HG02884 (cell line): ENCODE results near the gene ATP13A5.

Experiments
- ATAC-seq: cut with Tn5 transposase; IDR thresholded peaks from one replicate; pipeline ENCODE4 v1.9.1; 2021; ENCODE audit warnings: mild to moderate bottlenecking, moderate library complexity; ENCODE audit not compliant: unreplicated experiment

Gene ATP13A5

GRCh38 chr3:193346259-193346658 is 32.3 kb downstream of the ATP13A5 start:
- ATAC-seq: no peak

DNA sequence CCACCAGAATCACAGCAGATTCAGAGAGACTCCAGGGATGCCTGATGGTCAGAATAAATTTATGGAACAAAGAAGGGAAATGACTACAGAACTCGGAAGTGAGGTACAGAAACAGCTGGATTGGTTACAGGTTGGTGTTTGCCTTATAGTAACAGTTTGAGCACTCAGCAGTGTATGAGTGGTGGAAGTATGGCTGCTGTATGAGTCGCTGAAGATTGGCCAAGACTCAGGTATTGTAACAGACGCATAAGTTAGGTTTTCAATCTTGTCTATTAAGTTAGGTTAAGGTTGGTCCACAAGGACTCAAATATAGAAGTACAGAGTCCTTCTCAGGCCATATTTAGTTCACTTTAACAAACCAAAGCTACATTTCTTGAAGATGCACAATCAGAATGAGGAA is 33.1 kb downstream of the ATP13A5 start:
- no peak for ATAC-seq

DNA sequence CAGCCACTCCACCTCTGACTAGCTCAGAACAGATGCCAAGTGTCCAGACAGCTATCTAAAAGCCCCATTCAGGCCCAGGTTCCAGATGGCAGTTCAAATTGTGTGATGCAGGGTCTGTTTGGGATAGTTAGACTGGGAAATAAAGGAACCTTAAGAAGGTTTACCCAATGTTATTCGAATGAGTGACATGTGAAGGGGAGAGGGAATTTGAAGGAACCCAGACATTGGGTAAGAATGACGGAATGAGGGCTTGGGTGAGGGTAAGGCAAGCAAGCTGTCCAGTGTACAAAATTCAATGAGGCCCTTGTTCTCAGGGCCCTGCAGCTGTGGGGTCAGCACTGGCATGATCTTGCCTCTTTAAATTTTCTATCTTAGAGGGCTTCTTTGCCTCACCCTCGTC is 34.1 kb downstream of the ATP13A5 start:
- no peak for ATAC-seq

DNA sequence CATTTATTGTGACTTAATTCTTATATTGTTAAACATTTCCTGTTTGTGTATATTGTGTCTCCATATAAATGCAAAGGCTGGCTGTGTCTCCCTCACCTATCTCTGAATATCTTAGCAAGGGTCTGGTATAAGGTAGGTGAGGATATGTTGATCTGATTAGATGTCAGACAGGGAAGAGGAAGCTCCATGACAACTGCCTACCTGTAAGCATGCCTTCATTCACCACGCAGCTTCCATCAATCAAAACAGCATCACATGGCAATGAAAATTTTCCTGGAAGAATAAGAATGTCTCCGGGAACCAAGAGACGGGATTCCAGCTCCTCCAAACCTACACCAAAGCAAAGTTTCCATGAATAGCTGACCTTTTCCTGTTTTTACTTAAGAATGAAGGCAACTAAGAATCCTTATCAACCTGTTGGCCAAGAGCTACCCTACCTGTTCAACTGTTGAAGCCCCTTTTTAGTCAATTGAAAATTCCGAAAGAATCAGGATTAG is 34.8 kb downstream of the ATP13A5 start:
- ATAC-seq: no peak

- no peak for ATAC-seq
Observed at GRCh38 chr3:193342551-193342950, 36.0 kb downstream of the ATP13A5 start.

DNA sequence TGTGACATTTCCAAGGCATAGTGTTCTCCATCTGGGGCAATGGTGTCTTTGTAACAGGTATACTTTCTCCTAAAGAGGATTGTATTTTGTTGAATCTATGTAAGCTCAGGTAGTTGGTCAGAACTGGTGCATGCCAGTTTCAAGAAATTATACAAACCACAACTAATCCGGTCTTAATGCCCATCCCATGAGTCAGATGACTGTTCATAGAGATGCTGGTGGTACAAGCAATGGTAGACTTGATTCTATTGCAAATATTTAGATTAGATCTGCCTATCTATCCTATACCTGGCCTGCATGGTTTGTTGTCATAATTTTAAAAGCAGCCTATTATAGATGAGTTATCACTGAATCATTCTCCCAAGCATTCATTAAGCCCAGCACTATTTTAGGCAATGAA is 43.5 kb downstream of the ATP13A5 start:
- ATAC-seq: no peak

GRCh38 chr3:193333229-193333628 is 45.3 kb downstream of the ATP13A5 start:
- ATAC-seq: no peak

DNA sequence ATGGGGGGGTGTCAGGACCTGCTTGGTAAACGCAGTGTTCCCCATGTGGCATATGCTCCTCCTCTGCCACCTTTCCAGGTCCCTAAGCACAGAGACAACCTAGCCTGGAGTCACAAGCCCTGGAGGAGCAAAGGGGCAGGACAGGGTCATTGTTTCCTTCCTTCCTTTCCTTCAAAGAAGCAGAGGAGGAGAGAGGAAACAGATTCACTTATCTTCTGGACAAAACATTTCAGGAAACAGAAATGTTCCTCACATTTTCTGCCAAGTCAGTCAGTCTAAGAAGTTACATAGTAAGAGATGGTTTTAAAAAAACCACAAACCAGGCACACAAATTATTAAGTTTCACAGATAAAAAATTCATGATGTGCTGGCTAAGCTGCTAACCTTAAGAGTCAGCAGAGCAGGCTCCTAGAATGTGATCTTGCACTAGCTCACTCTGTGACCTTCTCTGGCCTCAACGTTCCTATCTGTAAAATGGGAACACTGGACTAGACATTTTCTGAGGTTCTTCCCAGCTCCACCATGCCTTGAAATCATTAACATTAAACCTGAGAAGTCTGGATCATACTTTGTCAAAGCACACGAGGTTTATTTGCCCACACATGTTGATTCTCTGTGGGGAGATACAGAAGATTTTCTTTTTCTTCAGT is 47.9 kb downstream of the ATP13A5 start:
- ATAC-seq: no peak

DNA sequence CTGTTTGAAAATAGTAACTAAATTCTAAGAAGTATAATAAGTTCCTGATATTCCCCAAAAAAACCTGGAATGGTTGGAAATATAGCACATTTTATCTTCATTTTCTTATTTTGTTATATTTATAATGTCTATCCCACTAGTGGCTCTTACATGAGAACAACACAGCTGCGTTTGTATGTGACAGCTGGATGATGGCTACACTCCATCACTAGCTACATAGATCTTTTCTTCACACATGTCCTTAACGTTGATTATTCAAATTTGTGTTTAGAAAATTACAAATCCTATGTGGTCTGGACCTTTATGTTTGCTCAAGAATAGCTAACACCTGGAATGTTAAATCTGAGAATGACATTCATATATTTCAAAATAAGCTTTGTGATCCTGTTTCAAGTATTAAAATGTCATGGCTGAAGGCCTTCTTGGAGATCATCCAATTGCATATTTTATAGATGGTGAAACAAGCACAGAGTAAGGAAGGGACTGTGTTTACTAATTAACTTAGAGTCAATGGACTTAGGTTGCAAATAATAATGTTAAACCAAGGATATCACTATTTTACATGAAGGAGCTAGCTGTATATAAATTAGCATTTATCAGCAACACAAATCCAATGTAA is 60.8 kb downstream of the ATP13A5 start:
- no peak for ATAC-seq

DNA sequence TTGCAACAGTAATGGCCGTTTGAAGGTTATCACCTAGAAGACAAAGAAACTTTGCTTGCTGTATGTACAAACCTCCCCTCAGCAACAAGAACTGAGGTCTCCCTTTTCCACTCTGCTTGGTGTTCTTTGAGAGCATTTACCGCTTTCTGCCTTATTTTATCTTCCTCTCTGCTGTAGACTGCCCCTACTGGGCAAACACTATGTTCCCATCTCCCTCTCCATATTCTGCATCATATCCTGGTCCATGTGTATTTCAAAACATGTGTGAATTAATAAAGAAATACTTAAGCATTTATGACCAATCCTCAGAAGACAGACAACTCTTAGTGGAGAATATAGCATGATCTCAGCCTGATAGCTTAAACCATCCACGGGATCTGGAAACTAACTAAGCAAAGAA is 64.4 kb downstream of the ATP13A5 start:
- no peak for ATAC-seq

- ATAC-seq: no peak
Observed at GRCh38 chr3:193313061-193313958, 65.2 kb downstream of the ATP13A5 start.

GRCh38 chr3:193310914-193311723 is 67.4 kb downstream of the ATP13A5 start:
- no peak for ATAC-seq

DNA sequence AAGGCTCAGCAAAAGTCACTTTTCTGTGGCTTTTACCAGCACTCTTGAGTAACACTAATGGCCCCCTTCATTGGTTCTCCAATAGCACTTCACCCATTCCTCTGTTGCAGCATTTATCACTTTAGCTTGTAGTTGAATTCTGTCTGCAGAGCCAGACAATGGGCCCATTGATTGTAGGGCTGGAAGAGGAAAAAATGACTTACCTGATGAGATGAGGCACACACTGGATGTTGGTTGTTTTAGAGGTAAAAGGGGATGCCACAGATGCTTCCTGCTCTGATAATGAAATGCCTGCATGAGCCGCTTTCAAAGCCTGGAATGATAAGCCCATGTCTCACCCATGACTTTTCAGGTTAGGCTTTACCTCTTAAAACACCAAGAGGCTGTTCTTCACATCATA is 73.2 kb downstream of the ATP13A5 start:
- no peak for ATAC-seq

GRCh38 chr3:193301433-193301832 is 77.1 kb downstream of the ATP13A5 start:
- no peak for ATAC-seq

- no peak for ATAC-seq
Observed at GRCh38 chr3:193297421-193297820, 81.1 kb downstream of the ATP13A5 start.

- ATAC-seq: no peak
Observed at GRCh38 chr3:193295985-193296384, 82.6 kb downstream of the ATP13A5 start.

GRCh38 chr3:193292386-193292785 is 86.2 kb downstream of the ATP13A5 start:
- ATAC-seq: no peak

DNA sequence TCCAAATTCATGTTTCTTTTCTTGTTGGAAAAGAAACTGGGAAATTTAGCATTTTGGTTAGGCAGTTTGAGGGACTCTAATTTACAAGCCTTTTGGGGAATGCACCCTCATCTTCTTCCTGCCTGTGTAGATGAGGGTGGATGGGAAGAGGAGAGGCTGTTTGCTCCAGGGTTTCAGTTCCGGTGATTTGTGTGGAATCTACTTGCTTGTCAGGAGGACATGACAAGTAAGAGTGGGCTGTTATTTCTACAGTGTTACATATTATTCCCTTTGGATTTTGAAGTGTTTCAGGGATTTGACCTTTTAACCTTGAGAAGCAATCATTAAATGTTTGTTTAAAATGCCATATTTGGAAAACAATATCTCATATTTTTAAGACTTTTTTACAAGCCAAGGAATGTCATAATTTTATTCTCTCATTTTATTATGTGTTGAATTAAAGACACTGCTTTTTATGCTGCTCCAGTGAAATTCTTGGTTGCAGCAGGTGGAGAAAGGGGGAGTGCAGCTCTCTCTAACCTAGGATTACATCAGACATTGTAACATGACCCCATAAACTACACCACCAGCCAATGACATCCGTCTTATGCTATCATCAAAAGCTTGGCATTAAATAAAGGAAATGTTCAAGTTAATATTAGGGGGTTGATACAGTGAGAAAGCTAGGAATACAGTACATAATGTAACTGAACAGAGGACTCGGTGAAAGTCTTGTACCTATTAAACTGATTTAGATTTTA is 107.3 kb downstream of the ATP13A5 start:
- ATAC-seq: no peak

- no peak for ATAC-seq
Observed at GRCh38 chr3:193270451-193270850, 108.1 kb downstream of the ATP13A5 start.

DNA sequence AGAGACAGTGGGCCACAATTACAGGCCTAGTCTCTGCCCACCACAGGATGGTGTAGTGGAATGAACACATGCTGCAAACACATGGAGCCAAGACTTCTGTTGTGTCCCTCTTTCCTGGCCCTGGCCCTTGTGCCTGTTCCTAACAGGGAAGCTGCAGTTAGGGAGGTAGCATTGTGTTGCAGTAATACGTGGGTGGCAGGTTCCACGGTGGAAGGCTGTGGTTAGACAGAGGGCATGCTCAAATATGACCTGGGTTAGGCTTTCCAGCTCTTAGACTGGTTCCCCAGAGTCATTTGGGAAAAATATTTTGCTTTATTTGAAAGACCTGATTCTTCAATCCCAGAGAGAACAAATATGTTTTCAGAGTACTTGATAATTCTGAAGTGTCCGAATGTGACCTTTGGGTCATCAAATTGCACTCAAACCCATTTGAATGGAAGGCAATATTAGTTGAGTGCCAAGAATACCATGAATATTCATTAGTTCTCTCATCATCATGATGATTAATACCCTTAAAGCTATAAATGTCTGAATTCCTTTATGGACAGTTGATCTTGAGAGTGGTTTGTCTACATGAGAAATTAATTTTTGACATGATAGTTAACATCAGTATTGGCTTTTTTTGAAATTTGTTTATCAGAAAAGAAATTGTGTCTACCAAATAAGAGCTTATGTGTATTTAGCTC is 109.1 kb downstream of the ATP13A5 start:
- ATAC-seq: no peak
